Measurements from ENCODE around the gene MCIDAS. TPM values are rescaled to one million over a fixed set of nuclear protein-coding genes. Genes with fewer than 3 reads are reported as not detected.
A peak's percentile ranks its signal among the peaks of the same experiment; 100 is the strongest.

The MCIDAS gene
- total and polyA plus RNA-seq, 4 donors, result not detected

DNA sequence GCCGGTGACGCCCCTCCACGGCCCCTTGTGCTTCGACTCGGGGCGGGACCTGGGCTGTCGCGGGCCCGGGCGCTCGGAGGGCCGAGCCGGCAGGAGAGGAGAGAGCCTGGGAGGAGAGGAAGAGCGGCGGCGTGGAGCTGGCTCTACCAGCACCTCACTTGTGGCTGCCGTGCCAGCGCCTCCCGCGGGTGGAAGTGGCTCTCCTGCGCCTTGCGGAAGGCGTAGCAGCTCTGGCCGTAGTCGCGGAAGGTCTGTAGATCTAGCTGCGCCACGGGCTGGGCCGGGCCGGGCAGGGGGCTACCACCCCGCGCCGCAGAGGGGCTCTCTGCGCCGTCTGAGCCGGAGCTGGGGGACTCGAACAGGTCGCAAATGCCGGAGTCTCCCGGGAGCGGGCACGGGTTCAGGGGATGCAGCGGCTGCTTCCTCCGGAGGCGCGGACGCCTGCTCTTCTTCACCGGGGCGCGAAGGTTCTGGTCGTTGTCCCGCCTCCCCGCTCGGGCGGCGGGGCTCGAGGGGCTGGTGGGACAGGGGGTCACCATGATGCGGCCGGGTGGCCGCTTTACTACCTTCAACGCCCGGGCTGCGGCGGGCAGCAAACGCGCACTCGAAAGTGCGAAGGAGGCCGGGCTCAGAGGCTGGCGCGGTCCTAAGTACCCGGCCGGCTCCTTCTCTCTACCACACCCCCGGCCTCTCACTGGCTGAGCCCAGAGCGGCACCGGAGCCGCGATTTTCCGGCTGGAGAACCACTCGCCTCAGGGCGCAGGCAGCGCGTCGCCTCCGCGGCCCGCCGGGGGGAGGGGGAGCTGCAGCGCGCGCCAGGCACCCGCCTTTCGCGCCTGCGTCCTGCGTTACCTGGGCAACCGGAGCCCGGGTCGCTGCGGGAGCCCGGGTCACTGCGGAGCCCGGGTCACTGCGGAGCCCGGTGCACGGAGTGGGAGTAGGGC is 6.1 kb upstream of the MCIDAS start, which contains the start of gene CCNO:
Gene CCNO (minus strand): TSS at position 624 of the 944 bp plus-strand sequence. CDS start 85 bp downstream, at position 539.
- DNase-seq (ENCODE audit: low spot score), result peak; percentile 44
- Histone ChIP-seq H3K9me3 (ENCODE audit: control insufficient read depth in 4 of 4, low read length in 3 of 4) (peaks cover 0 to 2% (median 0%) of the 10 kb centered on the region in 4 donors), H3K27ac (ENCODE audit: low read depth in 1 of 2, low read length in 2 of 2) (no peak within 1 kb of the TSS), H3K9ac (ENCODE audit: low read depth in 1 of 2, low read length in 2 of 2) (peak within 1 kb of the TSS in 1 of 2 donors; percentile 1), H3K4me1 (ENCODE audit: control insufficient read depth in 4 of 4, insufficient read depth in 4 of 4, low read length in 3 of 4) (peaks cover 12 to 37% (median 32%) of the 10 kb centered on the region in 4 donors), H3K36me3 (ENCODE audit: control insufficient read depth in 4 of 4, insufficient read depth in 3 of 4, low read depth in 1 of 4, low read length in 3 of 4) (no peaks in the 10 kb centered on the region), H3K27me3 (ENCODE audit: control insufficient read depth in 4 of 4, insufficient read depth in 4 of 4, low read length in 3 of 4) (peaks cover 0 to 30% (median 15%) of the 10 kb centered on the region in 4 donors), H3K4me3 (ENCODE audit: low read depth in 1 of 3, low read length in 3 of 3) (peak within 1 kb of the TSS; percentile 30 to 56 (median 49))
- 1% methylated on average over 106 of the region's 106 CpGs for WGBS
- TF ChIP-seq FOXA2 (IDR thresholded peaks at IDR 0.05) (no peak), RAD21 (IDR thresholded peaks at IDR 0.05) (no peak), YY1 (IDR thresholded peaks at IDR 0.05) (no peak), GABPA (IDR thresholded peaks at IDR 0.05 in 1 of 2, conservative IDR thresholded peaks at IDR 0.05 in 1 of 2) (no peak), SP1 (IDR thresholded peaks at IDR 0.05) (no peak), RXRA (IDR thresholded peaks at IDR 0.05) (no peak), TAF1 (conservative IDR thresholded peaks at IDR 0.05) (no peak), MAX (IDR thresholded peaks at IDR 0.05) (no peak), HNF4A (conservative IDR thresholded peaks at IDR 0.05) (no peak), NR2F2 (IDR thresholded peaks at IDR 0.05) (no peak)
- TF ChIP-seq, protein P1, sequence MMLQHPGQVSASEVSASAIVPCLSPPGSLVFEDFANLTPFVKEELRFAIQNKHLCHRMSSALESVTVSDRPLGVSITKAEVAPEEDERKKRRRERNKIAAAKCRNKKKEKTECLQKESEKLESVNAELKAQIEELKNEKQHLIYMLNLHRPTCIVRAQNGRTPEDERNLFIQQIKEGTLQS (IDR thresholded peaks at IDR 0.05), result no peak
- TF ChIP-seq, protein P2, sequence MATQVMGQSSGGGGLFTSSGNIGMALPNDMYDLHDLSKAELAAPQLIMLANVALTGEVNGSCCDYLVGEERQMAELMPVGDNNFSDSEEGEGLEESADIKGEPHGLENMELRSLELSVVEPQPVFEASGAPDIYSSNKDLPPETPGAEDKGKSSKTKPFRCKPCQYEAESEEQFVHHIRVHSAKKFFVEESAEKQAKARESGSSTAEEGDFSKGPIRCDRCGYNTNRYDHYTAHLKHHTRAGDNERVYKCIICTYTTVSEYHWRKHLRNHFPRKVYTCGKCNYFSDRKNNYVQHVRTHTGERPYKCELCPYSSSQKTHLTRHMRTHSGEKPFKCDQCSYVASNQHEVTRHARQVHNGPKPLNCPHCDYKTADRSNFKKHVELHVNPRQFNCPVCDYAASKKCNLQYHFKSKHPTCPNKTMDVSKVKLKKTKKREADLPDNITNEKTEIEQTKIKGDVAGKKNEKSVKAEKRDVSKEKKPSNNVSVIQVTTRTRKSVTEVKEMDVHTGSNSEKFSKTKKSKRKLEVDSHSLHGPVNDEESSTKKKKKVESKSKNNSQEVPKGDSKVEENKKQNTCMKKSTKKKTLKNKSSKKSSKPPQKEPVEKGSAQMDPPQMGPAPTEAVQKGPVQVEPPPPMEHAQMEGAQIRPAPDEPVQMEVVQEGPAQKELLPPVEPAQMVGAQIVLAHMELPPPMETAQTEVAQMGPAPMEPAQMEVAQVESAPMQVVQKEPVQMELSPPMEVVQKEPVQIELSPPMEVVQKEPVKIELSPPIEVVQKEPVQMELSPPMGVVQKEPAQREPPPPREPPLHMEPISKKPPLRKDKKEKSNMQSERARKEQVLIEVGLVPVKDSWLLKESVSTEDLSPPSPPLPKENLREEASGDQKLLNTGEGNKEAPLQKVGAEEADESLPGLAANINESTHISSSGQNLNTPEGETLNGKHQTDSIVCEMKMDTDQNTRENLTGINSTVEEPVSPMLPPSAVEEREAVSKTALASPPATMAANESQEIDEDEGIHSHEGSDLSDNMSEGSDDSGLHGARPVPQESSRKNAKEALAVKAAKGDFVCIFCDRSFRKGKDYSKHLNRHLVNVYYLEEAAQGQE (IDR thresholded peaks at IDR 0.05), result no peak
- TF ChIP-seq, protein P3, sequence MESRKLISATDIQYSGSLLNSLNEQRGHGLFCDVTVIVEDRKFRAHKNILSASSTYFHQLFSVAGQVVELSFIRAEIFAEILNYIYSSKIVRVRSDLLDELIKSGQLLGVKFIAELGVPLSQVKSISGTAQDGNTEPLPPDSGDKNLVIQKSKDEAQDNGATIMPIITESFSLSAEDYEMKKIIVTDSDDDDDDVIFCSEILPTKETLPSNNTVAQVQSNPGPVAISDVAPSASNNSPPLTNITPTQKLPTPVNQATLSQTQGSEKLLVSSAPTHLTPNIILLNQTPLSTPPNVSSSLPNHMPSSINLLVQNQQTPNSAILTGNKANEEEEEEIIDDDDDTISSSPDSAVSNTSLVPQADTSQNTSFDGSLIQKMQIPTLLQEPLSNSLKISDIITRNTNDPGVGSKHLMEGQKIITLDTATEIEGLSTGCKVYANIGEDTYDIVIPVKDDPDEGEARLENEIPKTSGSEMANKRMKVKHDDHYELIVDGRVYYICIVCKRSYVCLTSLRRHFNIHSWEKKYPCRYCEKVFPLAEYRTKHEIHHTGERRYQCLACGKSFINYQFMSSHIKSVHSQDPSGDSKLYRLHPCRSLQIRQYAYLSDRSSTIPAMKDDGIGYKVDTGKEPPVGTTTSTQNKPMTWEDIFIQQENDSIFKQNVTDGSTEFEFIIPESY (IDR thresholded peaks at IDR 0.05), result no peak
- TF ChIP-seq, protein P4, sequence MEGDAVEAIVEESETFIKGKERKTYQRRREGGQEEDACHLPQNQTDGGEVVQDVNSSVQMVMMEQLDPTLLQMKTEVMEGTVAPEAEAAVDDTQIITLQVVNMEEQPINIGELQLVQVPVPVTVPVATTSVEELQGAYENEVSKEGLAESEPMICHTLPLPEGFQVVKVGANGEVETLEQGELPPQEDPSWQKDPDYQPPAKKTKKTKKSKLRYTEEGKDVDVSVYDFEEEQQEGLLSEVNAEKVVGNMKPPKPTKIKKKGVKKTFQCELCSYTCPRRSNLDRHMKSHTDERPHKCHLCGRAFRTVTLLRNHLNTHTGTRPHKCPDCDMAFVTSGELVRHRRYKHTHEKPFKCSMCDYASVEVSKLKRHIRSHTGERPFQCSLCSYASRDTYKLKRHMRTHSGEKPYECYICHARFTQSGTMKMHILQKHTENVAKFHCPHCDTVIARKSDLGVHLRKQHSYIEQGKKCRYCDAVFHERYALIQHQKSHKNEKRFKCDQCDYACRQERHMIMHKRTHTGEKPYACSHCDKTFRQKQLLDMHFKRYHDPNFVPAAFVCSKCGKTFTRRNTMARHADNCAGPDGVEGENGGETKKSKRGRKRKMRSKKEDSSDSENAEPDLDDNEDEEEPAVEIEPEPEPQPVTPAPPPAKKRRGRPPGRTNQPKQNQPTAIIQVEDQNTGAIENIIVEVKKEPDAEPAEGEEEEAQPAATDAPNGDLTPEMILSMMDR (IDR thresholded peaks at IDR 0.05; ENCODE audit: low read depth, low read length, missing input control), result no peak

All from liver (tissue), 9 donors.